Activated T-helper 1 cell treated with anti-CD3 and anti-CD28 coated beads, Interleukin-2, amount 50 U/mL, for 16 hours (primary cell): ENCODE measurements around the gene SLC25A14.
"Not testable (repeated sequence)": the region's sequence is repeated elsewhere in the genome, so short reads cannot be mapped to it uniquely, and the experiment has no call there.

ENCODE experiments used
- DNase-seq, 2 donors: peaks; one replicate each; pipeline ENCODE4 v3.0.0-alpha.2; 2020; ENCODE audit warnings: low read depth in 1 of 2, low spot score in 1 of 2

The SLC25A14 gene

GRCh38 chrX:130339408-130340222 is at the start of gene SLC25A14:
Gene SLC25A14 (plus strand): TSS chrX:130339919. CDS start chrX:130340279, 360 bp downstream.
- peak; percentile 38 to 54 for DNase-seq

GRCh38 chrX:130295519-130296296 is 44.0 kb upstream of the SLC25A14 start:
- no peak for DNase-seq

- no peak for DNase-seq
Measured at GRCh38 chrX:130296297-130296678, 43.4 kb upstream of the SLC25A14 start.

GRCh38 chrX:130296743-130297142 is 43.0 kb upstream of the SLC25A14 start:
- no peak for DNase-seq

GRCh38 chrX:130299279-130300009 is 40.3 kb upstream of the SLC25A14 start:
- DNase-seq, result no peak

GRCh38 chrX:130300010-130300282 is 39.8 kb upstream of the SLC25A14 start:
- no peak for DNase-seq

- no peak for DNase-seq
Measured at GRCh38 chrX:130301405-130301804, 38.3 kb upstream of the SLC25A14 start.

GRCh38 chrX:130301977-130302376 is 37.7 kb upstream of the SLC25A14 start:
- DNase-seq, result no peak

GRCh38 chrX:130304587-130305368 is 34.9 kb upstream of the SLC25A14 start:
- DNase-seq, result no peak

- not testable (repeated sequence) for DNase-seq
Measured at GRCh38 chrX:130319886-130320285, 19.8 kb upstream of the SLC25A14 start.

GRCh38 chrX:130321550-130321949 is 18.2 kb upstream of the SLC25A14 start:
- no peak for DNase-seq

GRCh38 chrX:130330146-130330545 is 9.6 kb upstream of the SLC25A14 start:
- DNase-seq, result no peak

GRCh38 chrX:130330706-130331105 is 9.0 kb upstream of the SLC25A14 start:
- DNase-seq, result no peak

GRCh38 chrX:130336531-130336930 is 3.2 kb upstream of the SLC25A14 start:
- no peak for DNase-seq

- not testable (repeated sequence) for DNase-seq
Measured at GRCh38 chrX:130338869-130339268, 850 bp upstream of the SLC25A14 start.

- DNase-seq, result no peak
Measured at GRCh38 chrX:130340271-130340670, 552 bp downstream of the SLC25A14 start.

- DNase-seq, result no peak
Measured at GRCh38 chrX:130343411-130343810, 3.7 kb downstream of the SLC25A14 start.

- no peak for DNase-seq
Measured at GRCh38 chrX:130347321-130347720, 7.6 kb downstream of the SLC25A14 start.

GRCh38 chrX:130351567-130351966 is 11.8 kb downstream of the SLC25A14 start:
- DNase-seq, result no peak

- not testable (repeated sequence) for DNase-seq
Measured at GRCh38 chrX:130352050-130352449, 12.3 kb downstream of the SLC25A14 start.

- no peak for DNase-seq
Measured at GRCh38 chrX:130376077-130376476, 36.4 kb downstream of the SLC25A14 start.
